ENCODE results near the gene CST6. TPM values are rescaled to one million over a fixed set of nuclear protein-coding genes. Genes with fewer than 3 reads are reported as not detected.

The CST6 gene
- total and polyA plus RNA-seq, 2 of the 13 experiments (the other 11 are each of a cell fraction or from before 2014, with no cell fraction given), result not detected

DNA sequence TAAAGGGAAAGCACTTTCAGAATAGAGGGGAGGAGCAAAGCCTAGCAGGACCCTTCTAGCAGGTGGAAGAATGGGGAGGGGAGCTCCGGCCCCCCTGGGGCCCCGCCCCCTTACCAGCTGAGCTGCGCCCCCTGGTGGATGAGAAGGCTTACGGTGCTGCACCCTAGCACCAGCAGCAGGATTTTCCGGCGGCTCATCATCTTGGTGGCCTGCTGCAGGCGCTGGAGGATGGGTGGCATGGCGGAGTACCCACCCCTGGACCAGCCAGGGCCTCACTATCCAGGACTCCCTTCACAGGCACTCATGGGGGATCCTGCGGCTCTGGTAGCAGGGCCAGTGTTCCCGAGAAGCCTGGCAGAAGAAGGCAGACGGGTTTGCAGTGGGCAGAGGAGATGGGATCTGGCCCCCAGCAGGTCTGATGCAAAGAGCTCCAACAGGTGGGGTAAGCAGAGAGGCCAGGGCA lies 33.4 kb downstream of the CST6 start (continued):
- TF ChIP-seq, protein P1, sequence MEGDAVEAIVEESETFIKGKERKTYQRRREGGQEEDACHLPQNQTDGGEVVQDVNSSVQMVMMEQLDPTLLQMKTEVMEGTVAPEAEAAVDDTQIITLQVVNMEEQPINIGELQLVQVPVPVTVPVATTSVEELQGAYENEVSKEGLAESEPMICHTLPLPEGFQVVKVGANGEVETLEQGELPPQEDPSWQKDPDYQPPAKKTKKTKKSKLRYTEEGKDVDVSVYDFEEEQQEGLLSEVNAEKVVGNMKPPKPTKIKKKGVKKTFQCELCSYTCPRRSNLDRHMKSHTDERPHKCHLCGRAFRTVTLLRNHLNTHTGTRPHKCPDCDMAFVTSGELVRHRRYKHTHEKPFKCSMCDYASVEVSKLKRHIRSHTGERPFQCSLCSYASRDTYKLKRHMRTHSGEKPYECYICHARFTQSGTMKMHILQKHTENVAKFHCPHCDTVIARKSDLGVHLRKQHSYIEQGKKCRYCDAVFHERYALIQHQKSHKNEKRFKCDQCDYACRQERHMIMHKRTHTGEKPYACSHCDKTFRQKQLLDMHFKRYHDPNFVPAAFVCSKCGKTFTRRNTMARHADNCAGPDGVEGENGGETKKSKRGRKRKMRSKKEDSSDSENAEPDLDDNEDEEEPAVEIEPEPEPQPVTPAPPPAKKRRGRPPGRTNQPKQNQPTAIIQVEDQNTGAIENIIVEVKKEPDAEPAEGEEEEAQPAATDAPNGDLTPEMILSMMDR (CRISPR knock-in tag; IDR thresholded peaks at IDR 0.05), result peak; percentile 91
- no peak for TF ChIP-seq SMARCC2 (IDR thresholded peaks at IDR 0.05)
- TF ChIP-seq HCFC1 (IDR thresholded peaks at IDR 0.05; ENCODE audit: low read depth, low read length), result peak; percentile 20; the same call in 1 of the 2 replicates
- TF ChIP-seq, protein P2, sequence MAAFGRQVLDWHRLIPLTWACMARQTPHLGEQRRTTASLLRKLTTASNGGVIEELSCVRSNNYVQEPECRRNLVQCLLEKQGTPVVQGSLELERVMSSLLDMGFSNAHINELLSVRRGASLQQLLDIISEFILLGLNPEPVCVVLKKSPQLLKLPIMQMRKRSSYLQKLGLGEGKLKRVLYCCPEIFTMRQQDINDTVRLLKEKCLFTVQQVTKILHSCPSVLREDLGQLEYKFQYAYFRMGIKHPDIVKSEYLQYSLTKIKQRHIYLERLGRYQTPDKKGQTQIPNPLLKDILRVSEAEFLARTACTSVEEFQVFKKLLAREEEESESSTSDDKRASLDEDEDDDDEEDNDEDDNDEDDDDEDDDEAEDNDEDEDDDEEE (CRISPR knock-in tag; IDR thresholded peaks at IDR 0.05), result no peak
- TF ChIP-seq, protein P3, sequence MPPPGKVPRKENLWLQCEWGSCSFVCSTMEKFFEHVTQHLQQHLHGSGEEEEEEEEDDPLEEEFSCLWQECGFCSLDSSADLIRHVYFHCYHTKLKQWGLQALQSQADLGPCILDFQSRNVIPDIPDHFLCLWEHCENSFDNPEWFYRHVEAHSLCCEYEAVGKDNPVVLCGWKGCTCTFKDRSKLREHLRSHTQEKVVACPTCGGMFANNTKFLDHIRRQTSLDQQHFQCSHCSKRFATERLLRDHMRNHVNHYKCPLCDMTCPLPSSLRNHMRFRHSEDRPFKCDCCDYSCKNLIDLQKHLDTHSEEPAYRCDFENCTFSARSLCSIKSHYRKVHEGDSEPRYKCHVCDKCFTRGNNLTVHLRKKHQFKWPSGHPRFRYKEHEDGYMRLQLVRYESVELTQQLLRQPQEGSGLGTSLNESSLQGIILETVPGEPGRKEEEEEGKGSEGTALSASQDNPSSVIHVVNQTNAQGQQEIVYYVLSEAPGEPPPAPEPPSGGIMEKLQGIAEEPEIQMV (CRISPR knock-in tag; IDR thresholded peaks at IDR 0.05; ENCODE audit: low read depth), result 0 out of 2 replicates have a peak, but pooled peaks have one; percentile 24
- no peak for TF ChIP-seq ZNF552 (CRISPR knock-in tag; IDR thresholded peaks at IDR 0.05; ENCODE audit: borderline replicate concordance)
- TF ChIP-seq RXRB (CRISPR knock-in tag; IDR thresholded peaks at IDR 0.05; ENCODE audit: borderline replicate concordance), result peak; percentile 28; the same call in 1 of the 2 replicates
- TF ChIP-seq ZNF569 (CRISPR knock-in tag; IDR thresholded peaks at IDR 0.05; ENCODE audit: borderline replicate concordance), result no peak
- TF ChIP-seq KDM5B (CRISPR knock-in tag; IDR thresholded peaks at IDR 0.05; ENCODE audit: borderline replicate concordance), result no peak
- no peak for TF ChIP-seq GABPA (IDR thresholded peaks at IDR 0.05; ENCODE audit: low read depth, low read length)
- 0 out of 2 replicates have a peak, but pooled peaks have one; percentile 13 for TF ChIP-seq GABPA (CRISPR knock-in tag; IDR thresholded peaks at IDR 0.05; ENCODE audit: low read depth)
- TF ChIP-seq CBX5 (CRISPR knock-in tag; IDR thresholded peaks at IDR 0.05; ENCODE audit: borderline replicate concordance), result no peak; the same call in 1 of the 2 replicates
- TF ChIP-seq, protein P4, sequence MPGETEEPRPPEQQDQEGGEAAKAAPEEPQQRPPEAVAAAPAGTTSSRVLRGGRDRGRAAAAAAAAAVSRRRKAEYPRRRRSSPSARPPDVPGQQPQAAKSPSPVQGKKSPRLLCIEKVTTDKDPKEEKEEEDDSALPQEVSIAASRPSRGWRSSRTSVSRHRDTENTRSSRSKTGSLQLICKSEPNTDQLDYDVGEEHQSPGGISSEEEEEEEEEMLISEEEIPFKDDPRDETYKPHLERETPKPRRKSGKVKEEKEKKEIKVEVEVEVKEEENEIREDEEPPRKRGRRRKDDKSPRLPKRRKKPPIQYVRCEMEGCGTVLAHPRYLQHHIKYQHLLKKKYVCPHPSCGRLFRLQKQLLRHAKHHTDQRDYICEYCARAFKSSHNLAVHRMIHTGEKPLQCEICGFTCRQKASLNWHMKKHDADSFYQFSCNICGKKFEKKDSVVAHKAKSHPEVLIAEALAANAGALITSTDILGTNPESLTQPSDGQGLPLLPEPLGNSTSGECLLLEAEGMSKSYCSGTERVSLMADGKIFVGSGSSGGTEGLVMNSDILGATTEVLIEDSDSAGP (CRISPR knock-in tag; IDR thresholded peaks at IDR 0.05; ENCODE audit: borderline replicate concordance), result peak; percentile 39; the same call in 1 of the 2 replicates
- TF ChIP-seq, protein P5, sequence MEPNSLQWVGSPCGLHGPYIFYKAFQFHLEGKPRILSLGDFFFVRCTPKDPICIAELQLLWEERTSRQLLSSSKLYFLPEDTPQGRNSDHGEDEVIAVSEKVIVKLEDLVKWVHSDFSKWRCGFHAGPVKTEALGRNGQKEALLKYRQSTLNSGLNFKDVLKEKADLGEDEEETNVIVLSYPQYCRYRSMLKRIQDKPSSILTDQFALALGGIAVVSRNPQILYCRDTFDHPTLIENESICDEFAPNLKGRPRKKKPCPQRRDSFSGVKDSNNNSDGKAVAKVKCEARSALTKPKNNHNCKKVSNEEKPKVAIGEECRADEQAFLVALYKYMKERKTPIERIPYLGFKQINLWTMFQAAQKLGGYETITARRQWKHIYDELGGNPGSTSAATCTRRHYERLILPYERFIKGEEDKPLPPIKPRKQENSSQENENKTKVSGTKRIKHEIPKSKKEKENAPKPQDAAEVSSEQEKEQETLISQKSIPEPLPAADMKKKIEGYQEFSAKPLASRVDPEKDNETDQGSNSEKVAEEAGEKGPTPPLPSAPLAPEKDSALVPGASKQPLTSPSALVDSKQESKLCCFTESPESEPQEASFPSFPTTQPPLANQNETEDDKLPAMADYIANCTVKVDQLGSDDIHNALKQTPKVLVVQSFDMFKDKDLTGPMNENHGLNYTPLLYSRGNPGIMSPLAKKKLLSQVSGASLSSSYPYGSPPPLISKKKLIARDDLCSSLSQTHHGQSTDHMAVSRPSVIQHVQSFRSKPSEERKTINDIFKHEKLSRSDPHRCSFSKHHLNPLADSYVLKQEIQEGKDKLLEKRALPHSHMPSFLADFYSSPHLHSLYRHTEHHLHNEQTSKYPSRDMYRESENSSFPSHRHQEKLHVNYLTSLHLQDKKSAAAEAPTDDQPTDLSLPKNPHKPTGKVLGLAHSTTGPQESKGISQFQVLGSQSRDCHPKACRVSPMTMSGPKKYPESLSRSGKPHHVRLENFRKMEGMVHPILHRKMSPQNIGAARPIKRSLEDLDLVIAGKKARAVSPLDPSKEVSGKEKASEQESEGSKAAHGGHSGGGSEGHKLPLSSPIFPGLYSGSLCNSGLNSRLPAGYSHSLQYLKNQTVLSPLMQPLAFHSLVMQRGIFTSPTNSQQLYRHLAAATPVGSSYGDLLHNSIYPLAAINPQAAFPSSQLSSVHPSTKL (CRISPR knock-in tag; IDR thresholded peaks at IDR 0.05), result peak; percentile 41; the same call in 1 of the 2 replicates
- TF ChIP-seq NONO (IDR thresholded peaks at IDR 0.05), result no peak
- 0 out of 2 replicates have a peak, but pooled peaks have one; percentile 16 for TF ChIP-seq NONO (CRISPR knock-in tag; conservative IDR thresholded peaks at IDR 0.05)
- TF ChIP-seq, protein P6, sequence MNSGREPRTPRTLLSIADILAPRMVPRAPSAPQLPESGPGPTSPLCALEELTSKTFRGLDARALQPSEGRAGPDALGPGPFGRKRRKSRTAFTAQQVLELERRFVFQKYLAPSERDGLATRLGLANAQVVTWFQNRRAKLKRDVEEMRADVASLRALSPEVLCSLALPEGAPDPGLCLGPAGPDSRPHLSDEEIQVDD (CRISPR knock-in tag; IDR thresholded peaks at IDR 0.05; ENCODE audit: borderline replicate concordance), result no peak

All from HepG2 (cell line).